DMS 273 (cell line): ENCODE results near the gene CBX6.

Source experiments
- DNase-seq: peaks from one replicate; lab custom pipeline; 2025; ENCODE audit not compliant: unreplicated experiment; lab: John Stamatoyannopoulos, UW

Gene CBX6

GRCh38 chr22:38873469-38874411, 1.7 kb upstream of the CBX6 start:
- DNase-seq: no peak

DNA sequence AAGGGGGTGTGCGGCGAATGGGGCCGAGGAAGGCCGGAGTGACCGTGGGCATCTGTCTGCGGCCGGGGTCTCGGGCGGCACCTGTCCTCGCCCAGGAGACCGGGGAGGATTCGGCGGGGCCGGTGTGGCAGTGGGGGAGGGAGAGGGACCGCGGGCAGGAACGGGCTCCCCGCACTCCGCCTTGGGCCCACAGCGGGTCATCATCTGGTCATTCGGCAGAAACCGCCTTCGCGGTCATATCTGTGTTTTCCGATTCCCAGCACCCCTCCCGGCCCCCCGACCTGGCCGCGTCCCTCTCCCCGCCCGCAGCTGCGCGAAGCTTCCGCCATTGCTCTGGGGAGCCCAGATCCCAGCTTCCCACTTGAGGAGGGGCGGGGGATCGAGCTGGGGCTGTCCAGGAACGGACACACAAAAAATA, 824 bp upstream of the CBX6 start:
- peak; percentile 41 for DNase-seq

GRCh38 chr22:38871360-38872171, 450 bp downstream of the CBX6 start:
- DNase-seq: peak; percentile 54

- no peak for DNase-seq
Measured at GRCh38 chr22:38870791-38871359, 1.1 kb downstream of the CBX6 start.

GRCh38 chr22:38870312-38870741, 1.7 kb downstream of the CBX6 start:
- peak; percentile 92 for DNase-seq

- DNase-seq: no peak
Measured at GRCh38 chr22:38869663-38870062, 2.4 kb downstream of the CBX6 start.

DNA sequence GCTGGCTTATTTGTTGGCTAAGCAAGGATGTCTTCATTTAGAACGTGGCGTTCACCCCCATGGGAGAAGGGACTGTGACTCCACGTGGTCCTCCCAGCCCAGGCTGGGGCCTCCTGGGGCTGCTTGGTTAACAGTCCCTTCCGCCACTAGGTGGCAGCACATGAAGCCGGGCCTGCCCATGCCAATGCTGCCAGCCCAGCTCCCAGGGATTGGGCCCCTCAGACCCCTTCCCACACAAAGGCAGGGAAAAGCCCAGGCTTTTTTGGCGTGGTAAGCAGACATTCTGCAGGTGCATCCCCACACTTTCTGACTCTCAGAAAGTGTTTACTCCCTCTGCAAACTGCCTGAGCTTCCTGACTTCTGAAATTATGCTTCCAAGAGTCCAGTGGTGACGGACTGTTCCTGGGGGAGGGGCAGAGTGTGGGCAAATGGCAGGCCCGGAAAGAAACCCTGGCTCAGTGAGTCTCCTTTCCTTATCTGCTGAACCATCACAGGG, 3.1 kb downstream of the CBX6 start:
- peak; percentile 88 for DNase-seq

DNA sequence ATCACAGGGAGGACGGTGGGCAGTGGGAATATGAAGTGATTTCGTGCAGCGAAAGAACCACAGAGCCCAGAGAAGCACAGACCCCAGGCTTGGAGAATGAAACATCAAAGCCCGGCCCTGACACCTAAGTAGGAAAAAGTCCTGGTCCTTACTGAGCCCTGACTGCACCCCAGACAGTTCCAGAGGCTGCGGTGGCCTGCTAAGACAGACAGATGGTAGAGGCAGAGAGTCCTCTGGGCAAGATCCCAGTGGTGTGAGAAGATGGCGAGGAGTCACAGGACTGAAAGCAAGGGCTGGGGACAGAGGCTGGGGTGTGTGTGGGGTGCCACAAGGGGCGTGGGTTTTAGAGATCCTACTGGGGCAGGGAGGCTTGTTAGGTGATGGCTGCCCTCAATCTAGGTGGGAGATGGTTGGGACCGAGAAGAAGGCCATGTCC, 3.7 kb downstream of the CBX6 start:
- DNase-seq: no peak

- no peak for DNase-seq
Measured at GRCh38 chr22:38867471-38868285, 4.3 kb downstream of the CBX6 start.

DNA sequence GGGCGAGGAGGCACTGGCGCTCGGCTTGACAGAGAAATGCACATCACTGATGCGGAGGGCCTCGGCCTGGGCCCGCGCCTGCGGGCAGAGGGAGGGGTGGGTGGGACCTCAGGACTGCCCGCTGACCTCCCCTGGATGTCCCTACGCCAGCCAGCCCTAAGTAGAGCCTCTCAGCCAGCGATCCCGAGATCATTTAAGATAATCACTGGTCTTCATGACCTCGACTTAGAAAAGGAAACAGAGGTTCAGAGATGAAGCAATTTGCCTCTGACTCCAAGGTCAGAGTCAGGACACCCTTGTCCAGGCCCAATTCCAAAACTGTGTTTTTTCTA, 4.9 kb downstream of the CBX6 start:
- DNase-seq: no peak

- DNase-seq: no peak
Measured at GRCh38 chr22:38866399-38867123, 5.5 kb downstream of the CBX6 start.

- DNase-seq: no peak
Measured at GRCh38 chr22:38866024-38866398, 6.0 kb downstream of the CBX6 start.

DNA sequence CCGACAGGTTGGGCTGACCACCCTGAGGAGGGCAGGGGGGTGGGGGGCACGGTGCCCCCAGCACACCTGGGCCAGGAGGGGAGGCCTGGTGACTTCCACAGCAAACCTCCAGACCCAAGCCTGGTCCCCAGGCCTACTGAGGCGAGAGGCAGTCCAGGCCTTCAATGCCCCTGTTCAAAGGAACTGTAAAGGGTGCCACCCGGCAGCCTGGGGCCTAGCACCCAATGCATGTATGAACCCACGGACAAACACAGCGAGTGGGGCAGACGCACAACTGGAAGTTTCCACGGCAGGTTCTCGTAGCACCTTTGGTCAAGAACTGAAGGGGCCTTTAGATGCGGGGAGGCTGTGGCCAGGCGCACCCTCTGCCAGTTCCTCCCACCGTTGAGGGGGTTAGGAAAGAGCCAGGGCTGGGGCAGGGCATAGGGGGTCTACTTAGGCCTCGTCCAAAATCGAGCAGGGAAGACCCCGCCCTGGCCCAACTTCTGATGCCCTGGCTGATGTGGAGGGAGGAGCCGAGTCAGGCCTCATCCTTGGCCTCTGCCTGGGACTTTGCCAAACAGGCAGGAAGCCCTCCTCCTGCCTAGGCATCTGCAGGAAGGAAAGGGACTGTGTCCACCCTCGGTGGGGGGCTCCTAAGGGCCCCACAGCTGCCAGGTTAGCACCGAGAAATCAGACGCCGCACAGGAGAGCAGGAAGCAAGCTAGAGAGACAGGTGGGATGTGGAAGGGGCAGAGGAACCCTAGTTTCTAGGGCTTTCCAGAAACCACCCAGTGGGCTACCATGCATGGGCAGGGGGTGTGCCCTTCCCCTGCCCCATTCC, 6.6 kb downstream of the CBX6 start:
- DNase-seq: peak; percentile 35

- peak; percentile 50 for DNase-seq
Measured at GRCh38 chr22:38864361-38865191, 7.4 kb downstream of the CBX6 start.

DNA sequence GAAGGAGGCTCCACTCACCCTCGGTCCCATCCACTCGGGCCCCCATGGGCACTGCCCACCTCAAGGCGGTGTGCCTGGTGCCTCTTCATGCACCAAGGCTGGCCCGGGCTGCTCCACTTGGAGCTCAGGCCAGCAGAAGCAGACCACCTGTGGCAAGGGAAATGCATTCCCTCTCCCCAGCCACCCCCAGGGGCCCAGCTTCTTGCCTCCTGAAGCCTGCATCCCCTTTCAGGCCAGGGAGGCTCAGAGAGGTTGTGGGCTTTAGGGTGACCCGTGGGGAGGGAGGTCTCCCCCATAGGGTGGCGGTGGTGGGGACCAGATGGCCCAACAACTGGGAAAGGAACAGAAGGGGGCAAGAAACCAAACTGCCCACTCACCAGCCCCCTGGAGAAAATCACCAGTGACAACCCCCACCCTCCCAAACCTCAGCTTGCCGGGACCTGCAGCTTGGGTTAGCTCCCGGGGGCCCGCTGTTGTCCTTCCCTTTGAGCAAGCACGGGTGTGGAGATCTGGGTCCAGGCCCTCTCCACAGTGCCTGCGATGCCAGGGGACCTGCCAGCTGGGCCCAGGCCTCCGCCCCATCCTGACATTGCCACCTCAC, 8.4 kb downstream of the CBX6 start:
- DNase-seq: peak; percentile 41

DNA sequence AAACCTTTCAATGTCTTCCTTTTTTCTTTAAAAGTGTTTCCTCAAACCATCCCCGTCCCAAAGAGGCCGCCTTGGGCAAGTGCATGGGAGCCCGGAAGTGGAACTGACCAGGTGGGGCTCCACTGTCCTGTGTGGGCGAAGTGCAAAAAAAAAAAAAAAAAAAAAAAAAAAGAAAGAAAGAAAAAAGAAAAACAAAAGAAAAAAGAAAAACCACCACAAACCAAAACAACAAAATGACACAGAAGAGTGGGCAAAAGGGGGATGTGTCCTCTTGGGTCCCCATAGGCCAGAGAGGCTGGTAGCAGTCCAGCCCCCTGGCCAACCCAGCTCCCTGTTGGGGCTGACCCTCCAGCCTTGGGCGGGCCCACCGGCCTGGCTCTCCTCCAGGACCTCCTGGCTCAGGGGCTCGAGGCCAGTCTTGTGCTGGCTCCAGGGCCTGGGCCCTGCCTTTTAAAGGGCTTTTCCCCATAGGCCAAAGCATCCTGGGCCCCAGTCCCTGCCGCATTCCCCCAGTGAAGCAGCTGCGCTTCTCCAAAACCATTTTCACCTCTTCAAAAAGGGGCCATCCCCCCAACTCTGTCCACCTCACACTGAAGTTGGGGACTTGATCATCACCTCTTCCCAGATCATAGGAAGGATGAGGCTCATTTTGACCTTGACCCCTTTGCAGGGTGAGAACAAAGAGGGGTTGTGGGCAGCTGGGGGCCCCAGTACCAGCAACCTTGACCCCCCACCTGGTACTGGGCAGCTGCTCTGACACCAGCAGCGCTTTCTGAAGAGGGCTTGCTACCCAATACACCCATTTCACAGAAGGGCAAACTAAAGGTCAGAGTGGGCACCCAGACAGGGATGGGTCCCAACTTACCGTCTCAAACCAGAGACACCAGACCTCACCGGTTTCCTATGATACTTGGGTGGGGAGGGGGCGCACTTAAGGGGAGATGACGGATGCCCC, 9.4 kb downstream of the CBX6 start:
- DNase-seq: peak; percentile 62

- peak; percentile 29 for DNase-seq
Measured at GRCh38 chr22:38861927-38862326, 10.1 kb downstream of the CBX6 start.
